Smooth muscle cell (in vitro differentiated cells): ENCODE data around the gene NOL9. TPM values are rescaled to one million over a fixed set of nuclear protein-coding genes. Genes with fewer than 3 reads are reported as not detected.

ENCODE experiments used
- DNase-seq: peaks from one replicate; lab custom pipeline; 2025; ENCODE audit not compliant: unreplicated experiment; lab: John Stamatoyannopoulos, UW
- H2AFZ ChIP-seq: fragments of 200-600 bp; sonication (generic); 2 replicates; pipeline ENCODE4 v1.6.0; 2016; ENCODE audit warnings: antibody characterized with exemption, low read depth, mild to moderate bottlenecking
- H3F3A ChIP-seq: fragments of 200-600 bp; sonication (generic); 2 replicates; pipeline ENCODE4 v1.6.0; 2017; ENCODE audit warnings: antibody characterized with exemption, low read depth
- H3K27ac ChIP-seq: fragments of 200-600 bp; sonication (generic); 2 replicates; pipeline ENCODE4 v1.5.1; 2016; ENCODE audit warnings: low read depth, mild to moderate bottlenecking
- H3K27me3 ChIP-seq: fragments of 200-600 bp; sonication (generic); 2 replicates; pipeline ENCODE4 v1.6.1; 2016; ENCODE audit warnings: low read depth, mild to moderate bottlenecking
- H3K36me3 ChIP-seq: fragments of 200-600 bp; sonication (generic); 2 replicates; pipeline ENCODE4 v1.5.1; 2016; ENCODE audit warnings: low read depth
- H3K4me1 ChIP-seq: fragments of 200-600 bp; sonication (generic); 2 replicates; pipeline ENCODE4 v1.5.1; 2016; ENCODE audit warnings: low read depth
- H3K4me2 ChIP-seq: fragments of 200-600 bp; sonication (generic); 2 replicates; pipeline ENCODE4 v1.6.0; 2016; ENCODE audit warnings: mild to moderate bottlenecking
- H3K4me3 ChIP-seq: fragments of 200-600 bp; sonication (generic); 2 replicates; pipeline ENCODE4 v1.5.1; 2016; ENCODE audit warnings: mild to moderate bottlenecking
- H3K79me2 ChIP-seq: fragments of 200-600 bp; sonication (generic); 2 replicates; pipeline ENCODE4 v1.6.0; 2016; ENCODE audit warnings: low read depth, mild to moderate bottlenecking
- H3K9ac ChIP-seq: fragments of 200-600 bp; sonication (generic); 2 replicates; pipeline ENCODE4 v1.6.0; 2016; ENCODE audit warnings: low read depth
- H3K9me3 ChIP-seq: fragments of 200-600 bp; sonication (generic); replicated peaks from 2 replicates; pipeline ENCODE4 v1.5.1; 2016; ENCODE audit warnings: low read depth
- H4K20me1 ChIP-seq: fragments of 200-600 bp; sonication (generic); 2 replicates; pipeline ENCODE4 v1.6.0; 2016; ENCODE audit warnings: low read depth
- WGBS: methylation state at CpG from one replicate; pipeline ENCODE4 v1.1.7; 2016; ENCODE audit warnings: low lambda C conversion rate; 5-methylcytosine and 5-hydroxymethylcytosine counted together
- polyA plus RNA-seq: library from polyadenylated mRNA; unstranded; fragments of >200 nt; fragmentation: Nextera tagmentation; extraction: Ambion mirVana; gene quantifications from 2 replicates; pipeline ENCODE4 v1.2.1, GENCODE V29; 2016
- total RNA-seq: library from RNA; depleted of rRNA; stranded (reverse); fragments of >200 nt; gene quantifications from 2 replicates; pipeline ENCODE4 v1.2.3, GENCODE V29; 2014
- TF ChIP-seq, protein P1 (sequence below): fragments of 200-600 bp; sonication (generic); IDR thresholded peaks from 2 replicates; pipeline ENCODE4 v1.5.1; 2017; ENCODE audit warnings: borderline replicate concordance, mild to moderate bottlenecking, antibody characterized with exemption; ENCODE audit not compliant: insufficient read depth, poor library complexity, severe bottlenecking

The NOL9 gene
- total and polyA plus RNA-seq, 2 experiments from 2014 or later = 8.1 to 12.0 TPM

DNA sequence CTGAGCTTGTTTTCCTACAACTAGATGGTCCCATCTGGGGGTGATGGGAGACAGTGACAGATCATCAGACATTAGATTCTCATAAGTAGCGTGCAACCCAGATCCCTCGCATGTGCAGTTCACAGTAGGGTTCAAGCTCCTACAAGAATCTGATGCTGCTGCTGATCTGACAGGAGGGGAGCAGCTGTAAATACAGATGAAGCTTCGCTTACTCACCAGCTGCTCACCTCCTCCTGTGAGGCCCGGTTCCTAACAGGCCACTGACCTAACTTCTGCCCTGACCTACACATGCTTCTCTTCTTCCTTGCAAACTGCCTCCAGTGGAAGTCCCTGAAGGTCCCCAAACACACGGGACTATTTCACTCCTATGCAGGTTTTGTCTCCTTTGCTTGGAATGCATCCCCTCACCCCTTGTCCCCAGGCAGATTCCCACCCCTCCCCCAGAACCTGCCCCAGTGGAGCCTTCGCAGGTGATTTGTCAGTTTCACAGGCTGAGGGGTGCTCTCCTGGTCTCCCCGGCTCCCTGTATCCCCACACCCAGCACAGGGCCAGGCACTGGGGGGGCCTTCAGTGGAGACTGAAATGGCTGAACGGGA, 19.8 kb upstream of the NOL9 start:
- TF ChIP-seq, protein P1, sequence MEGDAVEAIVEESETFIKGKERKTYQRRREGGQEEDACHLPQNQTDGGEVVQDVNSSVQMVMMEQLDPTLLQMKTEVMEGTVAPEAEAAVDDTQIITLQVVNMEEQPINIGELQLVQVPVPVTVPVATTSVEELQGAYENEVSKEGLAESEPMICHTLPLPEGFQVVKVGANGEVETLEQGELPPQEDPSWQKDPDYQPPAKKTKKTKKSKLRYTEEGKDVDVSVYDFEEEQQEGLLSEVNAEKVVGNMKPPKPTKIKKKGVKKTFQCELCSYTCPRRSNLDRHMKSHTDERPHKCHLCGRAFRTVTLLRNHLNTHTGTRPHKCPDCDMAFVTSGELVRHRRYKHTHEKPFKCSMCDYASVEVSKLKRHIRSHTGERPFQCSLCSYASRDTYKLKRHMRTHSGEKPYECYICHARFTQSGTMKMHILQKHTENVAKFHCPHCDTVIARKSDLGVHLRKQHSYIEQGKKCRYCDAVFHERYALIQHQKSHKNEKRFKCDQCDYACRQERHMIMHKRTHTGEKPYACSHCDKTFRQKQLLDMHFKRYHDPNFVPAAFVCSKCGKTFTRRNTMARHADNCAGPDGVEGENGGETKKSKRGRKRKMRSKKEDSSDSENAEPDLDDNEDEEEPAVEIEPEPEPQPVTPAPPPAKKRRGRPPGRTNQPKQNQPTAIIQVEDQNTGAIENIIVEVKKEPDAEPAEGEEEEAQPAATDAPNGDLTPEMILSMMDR = no peak
- Histone ChIP-seq H4K20me1 (no peaks in the 10 kb centered on the region), H3K4me1 (peaks cover 2% of the 10 kb centered on the region), H3F3A (no peaks in the 10 kb centered on the region), H3K27me3 (no peaks in the 10 kb centered on the region), H3K36me3 (no peaks in the 10 kb centered on the region), H3K4me2 (no peak overlapping the region), H3K79me2 (no peaks in the 10 kb centered on the region), H3K27ac (no peak overlapping the region), H3K4me3 (no peak overlapping the region), H3K9me3 (no peaks in the 10 kb centered on the region), H2AFZ (no peak overlapping the region), H3K9ac (no peak overlapping the region)
- no peak for DNase-seq
- 87% methylated on average over 8 of the region's 8 CpGs for WGBS

DNA sequence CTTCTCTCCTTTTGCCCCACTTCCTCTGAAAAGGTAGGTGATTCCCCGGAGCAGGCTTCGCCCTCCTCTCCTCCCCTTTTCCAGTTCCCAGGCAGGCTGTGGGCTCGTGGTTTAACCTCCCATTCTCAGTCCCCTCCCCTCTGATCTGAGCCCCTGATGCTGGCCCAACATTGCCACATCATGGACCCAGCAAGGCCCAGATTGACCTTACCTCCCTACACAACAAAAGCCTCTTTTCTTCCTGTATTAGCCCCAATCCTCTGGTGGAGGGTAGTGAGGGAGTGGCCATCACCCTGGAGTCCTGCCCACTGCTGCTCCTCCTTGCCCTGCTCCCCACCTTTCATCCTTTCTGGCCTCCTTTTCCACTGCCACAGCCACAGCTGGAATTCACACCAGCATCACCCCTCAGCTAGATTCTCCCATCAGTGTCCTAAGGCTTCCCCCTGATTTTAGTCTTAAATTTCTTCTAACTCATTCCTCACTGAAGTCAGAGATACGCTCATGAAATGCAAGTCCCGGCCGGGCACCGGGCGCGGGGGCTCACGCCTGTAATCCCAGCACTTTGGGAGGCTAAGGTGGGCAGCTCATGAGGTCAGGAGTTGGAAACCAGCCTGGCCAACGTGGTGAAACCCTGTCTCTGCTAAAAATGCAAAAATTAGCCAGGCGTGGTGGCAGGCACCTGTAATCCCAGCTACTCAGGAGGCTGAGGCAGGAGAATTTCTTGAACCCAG, 18.5 kb upstream of the NOL9 start:
- H3K9ac ChIP-seq = no peak overlapping the region
- no peaks in the 10 kb centered on the region for H3K36me3 ChIP-seq
- no peaks in the 10 kb centered on the region for H3K4me1 ChIP-seq
- no peaks in the 10 kb centered on the region for H3F3A ChIP-seq
- no peak overlapping the region for H3K4me3 ChIP-seq
- H3K27ac ChIP-seq = no peak overlapping the region
- H3K9me3 ChIP-seq = no peaks in the 10 kb centered on the region
- no peaks in the 10 kb centered on the region for H3K79me2 ChIP-seq
- H3K27me3 ChIP-seq = no peaks in the 10 kb centered on the region
- H2AFZ ChIP-seq = no peak overlapping the region
- no peaks in the 10 kb centered on the region for H4K20me1 ChIP-seq
- DNase-seq = no peak
- no peak overlapping the region for H3K4me2 ChIP-seq
- WGBS = 91% methylated on average over 12 of the region's 12 CpGs
- TF ChIP-seq, protein P1 = no peak

DNA sequence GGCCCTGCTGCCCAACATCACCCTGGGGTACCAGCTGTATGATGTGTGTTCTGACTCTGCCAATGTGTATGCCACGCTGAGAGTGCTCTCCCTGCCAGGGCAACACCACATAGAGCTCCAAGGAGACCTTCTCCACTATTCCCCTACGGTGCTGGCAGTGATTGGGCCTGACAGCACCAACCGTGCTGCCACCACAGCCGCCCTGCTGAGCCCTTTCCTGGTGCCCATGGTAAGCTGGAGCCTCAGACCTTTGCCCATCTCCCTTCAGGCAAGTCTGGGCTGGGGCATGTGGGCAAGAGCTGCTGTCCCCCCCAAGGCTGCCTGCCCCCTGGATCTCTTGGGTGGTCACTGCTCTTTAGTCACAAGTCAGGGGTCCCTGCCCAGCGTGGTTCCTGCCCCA, 16.7 kb upstream of the NOL9 start:
- DNase-seq = no peak
- H3K27me3 ChIP-seq = no peaks in the 10 kb centered on the region
- H3K36me3 ChIP-seq = no peaks in the 10 kb centered on the region
- no peak overlapping the region for H3K27ac ChIP-seq
- no peak overlapping the region for H3K4me2 ChIP-seq
- no peak overlapping the region for H3K9ac ChIP-seq
- 73% methylated on average over 5 of the region's 5 CpGs for WGBS
- TF ChIP-seq, protein P1 = no peak
- no peaks in the 10 kb centered on the region for H4K20me1 ChIP-seq
- no peaks in the 10 kb centered on the region for H3K79me2 ChIP-seq
- no peak overlapping the region for H2AFZ ChIP-seq
- H3K9me3 ChIP-seq = no peaks in the 10 kb centered on the region
- H3F3A ChIP-seq = no peaks in the 10 kb centered on the region
- no peaks in the 10 kb centered on the region for H3K4me1 ChIP-seq
- no peak overlapping the region for H3K4me3 ChIP-seq
